Dendritic cell treated with granulocyte-macrophage colony-stimulating factor and Interleukin-4, amounts not matched to agents 40 ng/mL and 50 ng/mL, for 4 days (primary cell): Measurements from ENCODE around the gene CCDC13.

Experiments used
- H3K27ac Mint-ChIP-seq: one replicate; pipeline ENCODE4 v1.8.0; 2022; ENCODE audit warnings: mild to moderate bottlenecking, mixed read lengths
- H3K27me3 Mint-ChIP-seq: one replicate; pipeline ENCODE4 v1.8.0; 2022; ENCODE audit warnings: mild to moderate bottlenecking, mixed read lengths
- H3K36me3 Mint-ChIP-seq: one replicate; pipeline ENCODE4 v1.8.0; 2022; ENCODE audit warnings: low read depth, mixed read lengths
- H3K4me1 Mint-ChIP-seq: one replicate; pipeline ENCODE4 v1.8.0; 2022; ENCODE audit warnings: low read depth, mixed read lengths
- H3K4me3 Mint-ChIP-seq: one replicate; pipeline ENCODE4 v1.8.0; 2022; ENCODE audit warnings: mild to moderate bottlenecking, moderate library complexity, mixed read lengths
- H3K9me3 Mint-ChIP-seq: one replicate; pipeline ENCODE4 v1.8.0; 2022; ENCODE audit warnings: mixed read lengths
- intact Hi-C: fragments of 100-400 bp; cut with micrococcal nuclease; formaldehyde crosslinking; loops from one replicate; pipeline ENCODE4 v1.15.0; 2022

Gene CCDC13

DNA sequence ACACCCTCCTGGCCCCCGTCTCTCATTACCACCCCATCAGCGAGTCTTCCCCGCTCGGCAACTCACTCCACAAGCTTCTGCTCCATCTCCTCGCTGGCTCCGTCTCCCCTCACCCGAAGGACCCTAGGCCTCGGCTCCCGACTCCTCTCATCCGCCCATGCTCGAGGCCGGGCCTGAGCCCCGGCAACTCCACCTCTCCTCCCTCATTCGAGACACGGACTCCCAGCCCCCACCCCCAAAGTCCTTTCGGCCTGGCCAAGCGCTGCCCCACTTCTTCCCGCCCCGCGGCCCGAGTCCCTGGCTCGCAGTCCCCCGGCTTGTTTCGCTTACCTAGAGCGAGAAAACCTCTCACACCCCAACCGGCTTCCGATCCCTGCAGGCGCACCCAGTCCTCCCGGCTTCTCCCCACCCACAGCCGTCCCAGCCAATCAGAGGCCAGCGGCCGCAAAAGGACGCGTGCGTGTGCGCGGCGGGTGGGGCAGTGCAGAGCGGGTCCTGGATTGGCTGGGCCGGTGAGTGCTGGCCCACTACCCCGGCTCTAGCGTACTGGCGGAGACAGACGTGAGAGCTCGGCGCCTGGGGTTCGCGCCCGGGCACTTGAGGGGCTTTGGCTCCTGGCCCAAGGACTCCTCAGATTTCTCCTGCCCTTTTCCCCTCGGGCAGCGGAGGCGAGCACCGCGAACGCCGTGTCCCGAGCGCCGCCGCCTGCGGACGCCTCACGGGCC, 31.2 kb upstream of the CCDC13 start, which contains the start of gene HIGD1A:
Gene HIGD1A (minus strand): TSS at position 385 of the 725 bp plus-strand sequence. CDS start 10,237 bp downstream, outside the sequence.
- peak within 1 kb of the TSS; percentile 94 for H3K4me3 Mint-ChIP-seq
- peaks cover 18% of the 10 kb centered on the region for H3K27me3 Mint-ChIP-seq
- intact Hi-C loops = no loop called here

DNA sequence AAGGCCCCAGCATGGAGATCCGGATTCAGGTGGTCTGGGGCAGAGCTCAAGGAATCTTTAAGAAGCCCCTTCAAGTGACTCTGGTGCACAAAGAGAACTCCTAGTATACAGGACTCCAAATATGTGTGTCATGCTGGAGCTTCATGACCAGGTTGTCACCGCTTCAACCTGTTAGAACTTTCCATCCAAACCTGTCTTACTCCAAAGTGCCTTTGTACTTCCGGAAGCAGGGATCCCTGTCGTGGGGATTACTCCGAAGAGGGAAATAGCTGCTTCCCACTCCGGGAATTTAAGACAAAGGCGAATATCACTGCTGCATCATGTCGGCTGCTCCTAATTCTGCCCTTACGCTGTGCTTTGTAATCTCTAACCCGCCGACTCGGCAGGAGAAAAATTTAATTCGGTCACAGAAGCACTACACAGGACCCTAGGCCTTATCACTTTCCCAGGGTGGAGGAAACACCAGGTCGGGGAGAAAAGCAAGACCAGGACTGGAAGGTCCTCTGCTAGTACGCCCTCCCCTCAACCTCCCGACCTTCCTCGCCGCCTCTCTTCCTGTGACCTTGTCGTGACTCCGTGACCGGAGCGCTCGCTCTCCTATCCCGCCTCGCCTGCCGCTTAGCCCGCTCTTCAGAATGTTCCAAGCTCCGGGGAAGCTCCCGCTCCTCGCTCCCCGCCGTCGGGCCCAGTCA, 30.5 kb upstream of the CCDC13 start:
- peaks cover 18% of the 10 kb centered on the region for H3K27me3 Mint-ChIP-seq
- peaks cover 38% of the 10 kb centered on the region for H3K4me1 Mint-ChIP-seq
- peak overlapping the region; percentile 94 for H3K4me3 Mint-ChIP-seq
- peaks cover 12% of the 10 kb centered on the region for H3K36me3 Mint-ChIP-seq
- no peaks in the 10 kb centered on the region for H3K9me3 Mint-ChIP-seq
- peak overlapping the region; percentile 92 for H3K27ac Mint-ChIP-seq
- intact Hi-C loops = no loop called here

More for the DNA sequence above, 31.2 kb upstream of the CCDC13 start, which contains the start of gene HIGD1A:
- Mint-ChIP-seq H3K27ac (peak within 1 kb of the TSS; percentile 92), H3K36me3 (peaks cover 12% of the 10 kb centered on the region), H3K9me3 (no peaks in the 10 kb centered on the region), H3K4me1 (peaks cover 36% of the 10 kb centered on the region)

DNA sequence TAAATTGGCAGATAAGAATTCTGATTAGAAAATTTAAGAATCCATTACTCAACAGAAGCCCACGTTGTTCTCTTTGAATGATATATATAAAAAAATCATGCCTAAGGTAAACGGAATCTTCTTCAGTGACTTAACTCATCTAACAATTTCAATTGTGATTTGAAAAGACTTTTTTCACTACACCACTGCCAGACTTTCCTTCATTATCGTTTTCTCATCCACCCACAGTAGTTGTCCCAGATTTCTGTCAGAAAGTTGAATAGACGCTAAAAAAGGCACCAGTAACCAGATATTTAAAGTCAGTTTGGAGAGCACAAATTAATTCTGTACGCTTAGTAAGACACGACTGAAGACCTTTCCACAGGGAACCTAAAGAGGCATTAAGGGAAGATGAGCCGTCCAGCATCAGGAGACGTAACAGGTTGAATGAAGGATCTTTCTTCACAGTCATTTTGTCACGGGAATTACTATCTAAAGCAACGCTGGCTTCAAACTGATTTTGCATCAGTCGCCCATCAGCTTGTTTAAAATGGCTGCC, 29.9 kb upstream of the CCDC13 start:
- H3K27me3 Mint-ChIP-seq = peaks cover 18% of the 10 kb centered on the region
- intact Hi-C loops = no loop called here
- H3K27ac Mint-ChIP-seq = peak overlapping the region; percentile 92
- H3K36me3 Mint-ChIP-seq = peaks cover 12% of the 10 kb centered on the region
- no peaks in the 10 kb centered on the region for H3K9me3 Mint-ChIP-seq
- peak overlapping the region; percentile 94 for H3K4me3 Mint-ChIP-seq
- peaks cover 38% of the 10 kb centered on the region for H3K4me1 Mint-ChIP-seq

DNA sequence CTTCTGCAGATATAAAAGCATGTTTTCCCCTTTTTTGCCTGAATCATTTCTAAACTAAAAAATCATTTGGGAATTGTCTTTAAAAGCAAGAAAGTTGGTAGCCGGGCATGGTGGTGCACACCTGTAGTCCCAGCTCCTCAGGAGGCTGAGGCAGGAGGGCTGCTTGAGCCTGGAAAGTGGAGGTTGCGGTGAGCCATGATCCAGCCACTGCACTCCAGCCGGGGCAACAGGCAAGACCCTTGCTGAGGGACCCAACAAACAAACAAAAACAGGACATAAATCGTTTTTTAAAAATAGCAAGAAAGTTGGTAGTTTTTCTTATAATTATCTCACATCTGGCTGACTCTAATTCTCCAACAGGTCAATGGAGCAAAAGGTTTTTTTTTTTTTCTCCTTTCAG, 28.7 kb upstream of the CCDC13 start:
- H3K36me3 Mint-ChIP-seq = peaks cover 12% of the 10 kb centered on the region
- intact Hi-C loops = no loop called here
- H3K4me3 Mint-ChIP-seq = no peak overlapping the region
- no peak overlapping the region for H3K27ac Mint-ChIP-seq
- H3K4me1 Mint-ChIP-seq = peaks cover 38% of the 10 kb centered on the region
- H3K27me3 Mint-ChIP-seq = peaks cover 16% of the 10 kb centered on the region
- H3K9me3 Mint-ChIP-seq = no peaks in the 10 kb centered on the region

DNA sequence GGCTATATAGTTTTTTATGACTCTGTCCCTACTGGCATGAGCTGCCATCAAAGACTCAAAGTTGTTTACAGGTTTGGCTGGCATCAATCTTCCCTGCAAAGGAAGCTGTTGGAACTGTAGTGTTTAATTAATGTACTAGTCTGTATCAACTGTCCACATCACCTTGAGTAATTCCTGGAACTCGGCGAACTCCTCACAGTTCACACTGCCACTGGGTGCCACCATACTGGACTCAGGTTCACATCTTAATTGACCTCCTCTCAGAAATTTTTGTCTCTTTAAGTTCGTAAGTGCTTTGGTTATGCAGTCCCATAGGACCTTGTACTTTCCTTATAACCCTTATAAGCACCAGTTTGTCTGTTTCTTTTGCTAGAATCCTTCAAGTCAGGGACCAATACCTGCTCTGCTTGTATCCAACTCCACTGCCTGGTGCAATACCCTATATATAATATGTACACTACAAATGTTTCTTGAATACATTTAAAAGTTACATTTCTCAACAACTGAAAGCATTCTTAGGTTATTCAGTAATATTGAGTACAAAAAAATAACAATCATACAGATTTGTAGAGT, 28.1 kb upstream of the CCDC13 start:
- intact Hi-C loops = no loop called here
- Mint-ChIP-seq H3K4me1 (peaks cover 44% of the 10 kb centered on the region), H3K9me3 (no peaks in the 10 kb centered on the region), H3K36me3 (peaks cover 12% of the 10 kb centered on the region), H3K27me3 (peaks cover 10% of the 10 kb centered on the region), H3K27ac (no peak overlapping the region), H3K4me3 (no peak overlapping the region)

DNA sequence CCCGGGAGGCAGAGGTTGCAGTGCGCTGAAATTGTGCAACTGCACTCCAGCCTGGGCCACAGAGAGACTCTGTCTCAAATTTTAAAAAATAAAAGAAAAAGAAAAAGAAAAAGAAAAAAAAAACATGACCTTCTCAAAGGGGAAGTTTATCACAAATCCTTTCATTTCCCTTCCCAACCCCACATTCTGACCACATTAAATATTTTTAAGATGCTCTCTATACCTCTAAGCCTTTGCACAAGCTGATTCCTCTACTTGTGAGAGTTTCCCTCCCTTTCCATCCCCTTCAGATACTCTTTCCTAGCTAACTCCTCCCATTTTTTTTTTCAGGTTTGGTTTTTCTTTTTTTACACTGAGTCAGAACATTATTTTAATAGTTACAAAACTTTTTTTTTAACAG, 27.2 kb upstream of the CCDC13 start:
- Mint-ChIP-seq H3K9me3 (no peaks in the 10 kb centered on the region), H3K4me1 (peaks cover 44% of the 10 kb centered on the region), H3K27ac (no peak overlapping the region), H3K36me3 (peaks cover 17% of the 10 kb centered on the region), H3K4me3 (no peak overlapping the region), H3K27me3 (peaks cover 2% of the 10 kb centered on the region)
- intact Hi-C loops = no loop called here

DNA sequence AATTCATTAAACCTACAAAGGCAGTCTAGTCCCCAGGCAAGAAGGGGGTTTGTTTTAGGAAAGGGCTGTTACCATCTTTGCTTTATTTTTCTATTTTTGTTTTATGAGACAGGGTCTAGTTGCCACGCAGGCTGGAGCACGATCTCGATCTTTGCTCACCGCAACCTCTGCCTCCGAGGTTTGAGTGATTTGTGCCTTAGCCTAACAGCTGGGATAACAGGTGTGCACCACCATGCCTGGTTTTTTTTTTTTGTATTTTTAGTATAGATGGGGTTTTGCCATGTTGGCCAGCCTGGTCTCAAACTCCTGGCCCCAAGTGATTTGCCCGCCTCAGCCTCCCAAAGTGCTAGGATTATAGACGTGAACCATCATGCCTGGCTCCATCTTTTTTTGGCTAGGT, 26.3 kb upstream of the CCDC13 start:
- Mint-ChIP-seq H3K27me3 (no peaks in the 10 kb centered on the region), H3K27ac (no peak overlapping the region), H3K36me3 (peaks cover 15% of the 10 kb centered on the region), H3K4me3 (no peak overlapping the region), H3K9me3 (no peaks in the 10 kb centered on the region), H3K4me1 (peaks cover 44% of the 10 kb centered on the region)
- intact Hi-C loops = no loop called here

DNA sequence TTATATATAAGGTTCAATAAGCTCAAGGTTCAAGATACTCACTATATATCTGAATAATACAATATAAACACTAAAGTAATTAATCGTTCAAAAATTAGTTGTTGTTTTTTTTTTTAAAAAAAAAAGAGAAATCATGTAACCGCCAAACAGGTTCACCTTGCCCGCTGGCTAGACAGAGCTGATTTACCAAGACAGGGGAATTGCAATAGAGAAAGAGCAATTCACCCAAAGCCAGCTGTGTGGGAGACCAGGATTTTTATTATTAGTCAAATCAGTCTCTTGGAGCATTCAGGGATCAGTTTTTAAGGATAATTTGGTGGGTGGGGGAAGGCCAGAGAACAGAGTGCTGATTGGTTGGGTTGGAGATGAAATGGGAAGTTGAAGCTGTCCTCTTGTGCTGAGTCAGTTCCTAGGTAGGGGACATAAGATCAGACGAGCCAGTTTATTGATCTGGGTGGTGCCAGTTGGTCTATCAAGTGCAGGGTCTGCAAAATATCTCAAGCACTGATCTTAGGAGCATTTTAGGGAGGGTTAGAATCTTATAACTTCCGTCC, 23.4 kb upstream of the CCDC13 start:
- H3K9me3 Mint-ChIP-seq = no peaks in the 10 kb centered on the region
- H3K27ac Mint-ChIP-seq = no peak overlapping the region
- H3K27me3 Mint-ChIP-seq = no peaks in the 10 kb centered on the region
- peaks cover 28% of the 10 kb centered on the region for H3K4me1 Mint-ChIP-seq
- H3K4me3 Mint-ChIP-seq = no peak overlapping the region
- H3K36me3 Mint-ChIP-seq = peaks cover 25% of the 10 kb centered on the region
- intact Hi-C loops = no loop called here

DNA sequence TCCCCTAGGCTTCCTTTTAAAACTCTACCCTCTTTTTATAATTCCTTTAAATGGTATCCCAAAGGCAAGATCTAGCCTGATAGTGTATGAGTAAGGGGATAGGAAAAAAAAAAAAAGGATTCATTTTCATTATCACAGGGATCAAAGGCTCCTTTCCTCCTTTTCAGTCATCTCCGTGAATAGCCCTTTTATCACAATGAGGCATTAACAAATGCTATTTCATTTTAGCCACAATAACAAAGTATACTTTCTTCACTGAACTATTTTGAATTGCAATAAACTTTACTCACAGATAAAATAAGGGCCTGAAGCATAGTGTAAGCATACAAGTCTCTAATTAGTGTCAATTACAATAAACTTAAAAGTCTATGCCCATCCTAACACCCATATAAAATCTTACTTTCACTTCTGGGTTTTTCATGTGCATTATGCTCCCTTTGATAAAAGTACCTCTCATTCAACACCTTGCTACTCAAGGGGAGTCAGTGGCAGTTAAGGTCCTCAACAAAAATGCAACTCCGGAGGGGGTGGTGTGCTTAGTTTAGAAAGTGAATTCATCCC, 22.6 kb upstream of the CCDC13 start:
- Mint-ChIP-seq H3K27me3 (no peaks in the 10 kb centered on the region), H3K27ac (no peak overlapping the region), H3K4me1 (peaks cover 23% of the 10 kb centered on the region), H3K4me3 (no peak overlapping the region), H3K36me3 (peaks cover 29% of the 10 kb centered on the region), H3K9me3 (no peaks in the 10 kb centered on the region)
- intact Hi-C loops = no loop called here

DNA sequence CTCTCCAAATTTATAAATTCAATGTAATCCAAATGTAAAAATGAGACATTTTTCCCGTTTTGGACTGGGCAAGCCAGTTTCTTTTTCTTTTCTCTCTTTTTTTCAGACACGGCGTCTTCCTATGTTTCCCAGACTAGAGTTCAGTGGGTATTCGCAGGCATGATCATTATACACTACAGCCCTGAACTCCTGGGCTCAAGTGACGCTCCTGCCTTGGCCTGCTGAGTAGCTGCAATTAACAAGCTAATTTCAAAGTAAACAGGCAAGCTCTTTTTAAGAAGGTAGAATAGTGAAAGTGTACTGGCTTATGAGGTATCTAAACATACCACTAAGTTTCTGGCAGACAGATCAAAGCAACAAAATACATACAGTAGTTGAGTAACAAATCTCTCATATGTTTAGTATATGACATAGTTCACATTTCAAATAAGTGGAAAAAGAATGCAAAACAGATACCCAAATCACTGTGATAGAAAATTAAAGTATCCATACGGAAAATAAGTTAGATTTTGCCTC, 17.7 kb upstream of the CCDC13 start:
- H3K27ac Mint-ChIP-seq = no peak overlapping the region
- no peak overlapping the region for H3K4me3 Mint-ChIP-seq
- no peaks in the 10 kb centered on the region for H3K27me3 Mint-ChIP-seq
- intact Hi-C loops = no loop called here
- peaks cover 67% of the 10 kb centered on the region for H3K36me3 Mint-ChIP-seq
- H3K4me1 Mint-ChIP-seq = peaks cover 17% of the 10 kb centered on the region
- no peaks in the 10 kb centered on the region for H3K9me3 Mint-ChIP-seq

DNA sequence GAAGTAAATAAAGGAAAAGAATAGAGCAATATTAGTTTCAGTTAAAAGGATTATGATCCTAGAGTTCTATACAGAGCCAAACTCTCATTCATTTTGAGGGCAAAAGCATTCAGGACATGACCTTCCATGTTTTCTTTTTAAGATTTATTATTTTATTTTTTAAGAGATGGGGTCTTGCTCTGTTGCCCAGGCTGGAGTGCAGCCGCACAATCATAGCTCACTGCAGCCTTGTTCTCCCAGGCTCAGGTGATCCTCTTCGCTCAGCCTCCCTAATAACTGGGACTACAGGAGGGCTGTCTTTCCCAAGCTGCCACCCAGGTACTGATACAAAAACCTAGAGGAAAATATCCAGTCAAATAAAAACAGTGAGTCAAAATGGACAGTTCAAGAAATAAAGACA, 13.6 kb upstream of the CCDC13 start:
- Mint-ChIP-seq H3K27ac (no peak overlapping the region), H3K9me3 (no peaks in the 10 kb centered on the region), H3K36me3 (peaks cover 69% of the 10 kb centered on the region), H3K4me3 (no peak overlapping the region), H3K27me3 (no peaks in the 10 kb centered on the region), H3K4me1 (peaks cover 27% of the 10 kb centered on the region)
- intact Hi-C loops = no loop called here

DNA sequence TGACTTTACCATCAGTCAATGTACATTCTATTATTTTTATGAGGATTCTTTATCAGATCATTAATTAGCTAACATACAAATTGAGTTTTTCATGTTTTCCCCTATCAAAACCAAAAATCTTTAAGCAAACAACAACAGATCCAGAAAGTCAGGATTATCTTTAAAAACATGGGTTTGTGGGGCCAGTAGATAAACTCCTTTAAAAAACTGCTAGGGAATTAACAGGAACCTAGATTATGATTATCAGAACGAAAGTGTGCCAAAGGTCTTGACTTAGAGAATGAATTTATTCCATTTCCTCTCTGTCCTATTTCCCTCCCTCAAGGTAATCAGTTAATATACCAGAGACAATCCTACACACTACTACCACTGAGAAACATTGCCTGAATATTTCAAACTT, 13.2 kb upstream of the CCDC13 start:
- no peaks in the 10 kb centered on the region for H3K27me3 Mint-ChIP-seq
- no peak overlapping the region for H3K27ac Mint-ChIP-seq
- peaks cover 73% of the 10 kb centered on the region for H3K36me3 Mint-ChIP-seq
- H3K4me3 Mint-ChIP-seq = no peak overlapping the region
- H3K4me1 Mint-ChIP-seq = peaks cover 27% of the 10 kb centered on the region
- intact Hi-C loops = no loop called here
- no peaks in the 10 kb centered on the region for H3K9me3 Mint-ChIP-seq

DNA sequence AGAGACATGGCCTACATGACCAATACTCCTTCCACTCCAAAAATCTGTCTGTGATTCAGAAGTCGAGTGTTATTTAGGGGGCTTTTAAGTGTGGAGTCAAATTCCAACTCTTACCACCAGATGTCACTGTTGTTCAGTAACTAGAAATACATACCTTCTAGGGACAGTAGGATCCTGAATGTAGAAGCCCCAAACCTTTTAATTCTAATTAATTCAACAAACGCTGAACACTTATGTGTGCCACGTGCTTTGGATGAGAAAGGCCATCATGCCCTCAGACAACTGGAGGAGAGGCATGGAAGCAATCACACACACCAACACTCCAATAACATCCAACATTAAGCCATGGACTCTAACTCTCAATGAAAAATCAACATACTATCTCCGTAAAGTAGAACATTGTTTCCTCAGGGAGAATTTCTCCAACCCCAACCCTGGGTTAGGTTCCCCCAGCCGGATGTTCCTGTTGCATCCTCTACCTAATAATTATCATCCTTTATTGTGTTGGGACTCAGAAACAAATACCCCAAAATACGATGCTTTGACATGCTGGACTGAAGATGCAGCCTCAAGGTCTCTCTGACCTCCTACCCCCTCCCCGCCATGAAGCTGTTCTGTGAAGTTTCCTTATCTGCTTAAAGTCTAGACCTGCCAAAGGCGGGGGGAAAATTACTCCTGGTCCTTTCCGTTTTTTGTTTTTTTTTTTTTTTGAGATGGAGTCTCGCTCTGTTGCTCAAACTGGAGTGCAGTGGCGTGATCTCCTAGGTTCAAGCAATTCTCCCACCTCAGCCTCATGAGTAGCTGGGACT, 8.0 kb upstream of the CCDC13 start:
- H3K4me1 Mint-ChIP-seq = peaks cover 10% of the 10 kb centered on the region
- intact Hi-C loops = loop anchor here (1.0 to 2.0 kb wide), 3 partner anchors 50 to 100 kb away; no protein-coding TSS in a partner anchor
- H3K36me3 Mint-ChIP-seq = peaks cover 47% of the 10 kb centered on the region
- H3K27me3 Mint-ChIP-seq = no peaks in the 10 kb centered on the region
- H3K4me3 Mint-ChIP-seq = no peak overlapping the region
- no peak overlapping the region for H3K27ac Mint-ChIP-seq
- no peaks in the 10 kb centered on the region for H3K9me3 Mint-ChIP-seq
